GM21360 (cell line): ENCODE data around the gene HYPK.
"Not testable (repeated sequence)": the region's sequence is repeated elsewhere in the genome, so short reads cannot be mapped to it uniquely, and the experiment has no call there.

Experiments used
- ATAC-seq: cut with Tn5 transposase; IDR thresholded peaks from one replicate; pipeline ENCODE4 v1.9.1; 2021; ENCODE audit warnings: mild to moderate bottlenecking, moderate library complexity; ENCODE audit not compliant: unreplicated experiment

HYPK gene

GRCh38 chr15:43832485-43832884 is 32.1 kb downstream of the HYPK start:
- not testable (repeated sequence) for ATAC-seq

GRCh38 chr15:43845421-43845820 is 45.0 kb downstream of the HYPK start:
- ATAC-seq: no peak

GRCh38 chr15:43851251-43851650 is 50.9 kb downstream of the HYPK start:
- ATAC-seq: no peak

- no peak for ATAC-seq
Measured at GRCh38 chr15:43852607-43853006, 52.2 kb downstream of the HYPK start.
